GM19455 (cell line): Measurements from ENCODE around the gene PASK.

Experiments used
- ATAC-seq: cut with Tn5 transposase; IDR thresholded peaks from one replicate; pipeline ENCODE4 v1.9.1; 2021; ENCODE audit not compliant: unreplicated experiment

PASK gene

GRCh38 chr2:241148239-241148638 lies 1.0 kb downstream of the PASK start:
- no peak for ATAC-seq

GRCh38 chr2:241147336-241147735 lies 1.9 kb downstream of the PASK start:
- no peak for ATAC-seq

GRCh38 chr2:241146286-241146685 lies 3.0 kb downstream of the PASK start:
- ATAC-seq, result no peak

DNA sequence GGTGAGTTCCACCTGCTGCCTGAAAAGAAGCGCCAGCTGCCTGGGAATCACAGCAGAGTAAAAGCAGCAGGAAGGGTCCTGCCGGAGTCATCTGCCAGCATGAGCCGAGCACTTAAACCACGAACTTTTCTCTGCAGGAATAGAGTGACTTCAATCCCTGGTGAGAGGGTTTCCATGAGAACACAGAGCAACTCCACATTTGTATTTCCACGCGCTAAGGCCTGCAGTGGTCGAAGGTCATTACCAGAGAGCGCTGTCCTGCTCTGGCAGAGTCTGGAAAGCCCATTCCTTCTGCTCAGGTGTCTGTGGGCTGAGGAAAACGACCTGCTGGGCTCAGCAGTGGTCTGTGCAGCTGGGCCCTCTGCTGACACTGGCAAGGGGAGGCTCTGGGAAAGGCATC lies 6.7 kb downstream of the PASK start:
- no peak for ATAC-seq

DNA sequence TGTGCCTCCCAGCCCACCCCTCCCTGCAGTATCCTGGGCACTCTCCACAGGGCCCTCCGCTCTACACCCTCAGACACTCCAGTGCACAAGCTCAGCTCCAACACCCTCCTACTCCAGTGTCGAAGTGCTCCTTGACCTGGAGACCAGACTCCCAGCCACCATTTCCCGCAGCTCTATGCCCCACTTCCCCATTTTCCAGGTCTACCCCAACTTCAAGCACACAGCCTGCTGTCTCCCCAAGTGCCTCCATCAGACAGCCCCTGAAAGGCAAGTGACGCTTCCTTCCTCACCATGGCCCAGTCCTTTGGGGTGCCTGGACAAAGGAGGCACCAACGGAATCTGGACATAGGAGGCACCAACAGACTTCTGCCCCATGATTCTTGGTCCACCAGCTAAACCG lies 7.2 kb downstream of the PASK start:
- ATAC-seq, result no peak

DNA sequence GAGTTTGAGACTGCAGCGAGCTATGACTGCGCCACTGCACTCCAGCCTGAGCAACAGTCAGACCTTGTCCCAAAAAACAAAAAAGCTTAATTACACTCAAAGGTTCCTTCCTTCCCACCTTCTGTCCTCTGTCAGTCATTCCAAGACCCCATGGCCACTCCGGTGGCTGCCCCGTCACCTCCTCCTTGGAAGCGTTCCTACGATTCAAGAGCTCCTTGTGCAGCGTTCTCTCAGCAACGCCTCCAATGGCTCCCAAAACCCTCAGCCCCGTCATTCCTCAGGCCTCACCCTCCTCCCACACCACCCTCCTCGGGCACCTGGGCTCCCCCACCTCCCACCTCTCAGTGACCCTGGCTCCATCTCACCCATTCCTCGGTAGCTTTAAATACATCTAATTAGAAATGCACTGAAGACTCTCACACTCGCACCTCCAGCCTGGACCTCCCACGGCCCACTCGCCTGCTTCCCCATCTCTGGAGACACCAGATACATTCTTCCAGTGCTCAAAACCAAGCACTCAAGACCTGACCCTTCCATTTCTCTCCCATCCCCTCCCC lies 8.0 kb downstream of the PASK start:
- ATAC-seq, result no peak

DNA sequence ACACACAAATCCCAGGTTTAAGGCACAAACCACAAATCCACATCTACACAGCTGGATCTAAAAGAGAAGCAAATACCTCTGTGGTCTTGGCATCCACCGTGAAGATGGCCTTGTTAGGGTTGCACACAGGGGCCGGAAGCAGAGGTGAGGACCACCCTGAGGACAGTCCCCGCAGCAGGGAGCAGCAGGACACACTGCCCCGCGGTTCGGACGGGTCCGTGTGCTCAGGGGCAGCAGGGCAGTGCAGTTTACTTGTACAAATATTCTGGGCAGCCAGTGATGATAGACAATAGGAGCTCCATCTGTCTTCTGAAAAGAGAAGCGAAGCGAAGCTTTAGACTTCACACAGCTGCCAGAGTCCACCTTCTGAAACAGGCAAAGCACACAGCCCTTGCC lies 8.8 kb downstream of the PASK start:
- ATAC-seq, result no peak

- no peak for ATAC-seq
These were observed 9.5 kb downstream of the PASK start for GRCh38 chr2:241139531-241140444.

GRCh38 chr2:241138471-241138870 lies 10.8 kb downstream of the PASK start:
- no peak for ATAC-seq

GRCh38 chr2:241137276-241138190 lies 11.7 kb downstream of the PASK start:
- ATAC-seq, result no peak

DNA sequence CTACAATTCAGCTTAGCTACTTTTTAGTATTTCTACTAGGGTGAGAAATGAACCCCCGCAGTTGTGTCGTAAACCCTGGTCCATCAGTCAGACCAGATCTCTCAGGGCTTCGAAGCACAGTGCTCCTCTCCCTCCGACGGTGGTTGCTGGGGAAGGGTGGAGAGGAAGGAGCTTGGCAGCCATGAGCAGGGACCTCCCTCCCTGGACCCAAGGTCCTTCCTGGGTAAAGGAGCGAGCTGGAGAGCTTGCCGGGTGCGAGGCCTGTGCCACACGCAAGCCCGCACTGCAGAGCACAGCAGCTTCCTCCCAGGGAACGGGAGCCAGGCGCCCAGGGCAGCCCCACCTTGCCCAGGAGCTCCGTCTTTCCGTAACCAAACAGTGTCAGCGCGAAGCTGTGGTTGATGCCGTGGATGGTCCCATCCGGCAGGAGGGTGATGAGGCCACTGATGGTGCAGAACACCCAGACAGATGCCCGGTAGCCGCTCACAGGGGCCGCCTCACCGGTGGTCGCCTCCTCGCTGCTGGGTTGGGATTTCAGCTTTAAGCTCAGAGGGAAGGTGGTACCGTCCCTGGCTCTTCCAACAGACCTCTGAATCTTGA lies 12.5 kb downstream of the PASK start:
- ATAC-seq, result no peak

DNA sequence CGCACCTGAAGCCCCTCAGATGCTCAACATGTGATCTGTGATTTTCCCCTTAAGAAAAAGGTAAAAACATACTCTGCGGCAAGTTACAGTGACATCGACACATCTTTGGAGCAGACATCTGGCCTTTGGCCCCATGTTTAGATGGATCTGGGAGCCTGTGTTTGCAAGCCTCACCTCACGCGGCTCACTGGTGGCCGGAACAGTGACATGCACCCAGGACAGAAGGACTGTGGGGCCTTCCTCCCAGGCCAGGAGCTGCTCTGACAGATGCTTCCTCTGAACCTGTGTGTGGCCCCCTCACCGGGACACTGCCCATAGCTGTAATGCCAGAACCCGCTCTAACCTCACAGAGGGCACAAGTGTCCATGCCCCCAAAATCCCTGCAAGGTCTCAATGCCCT lies 13.1 kb downstream of the PASK start:
- no peak for ATAC-seq

GRCh38 chr2:241135737-241136136 lies 13.5 kb downstream of the PASK start:
- no peak for ATAC-seq

DNA sequence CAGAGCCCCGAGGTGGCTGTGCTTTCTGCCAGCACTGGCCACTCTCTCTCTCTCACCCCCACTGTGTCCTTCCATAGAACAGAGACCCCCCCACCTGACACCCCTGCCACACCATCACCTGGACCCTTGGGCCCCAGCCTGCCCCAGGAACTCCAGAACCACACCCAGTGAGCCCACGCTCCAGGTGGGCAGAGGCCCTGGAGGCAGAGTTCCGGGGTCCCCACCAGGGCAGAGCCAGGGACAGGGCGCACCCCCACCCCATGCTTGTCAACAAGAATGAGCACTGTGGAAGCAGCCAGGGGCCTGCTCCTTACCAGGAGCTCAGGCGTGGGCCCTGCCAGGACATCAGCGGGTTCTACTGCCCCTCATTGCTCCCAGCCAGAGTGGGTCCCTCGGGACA lies 14.6 kb downstream of the PASK start:
- no peak for ATAC-seq

- no peak for ATAC-seq
These were observed 15.8 kb downstream of the PASK start for GRCh38 chr2:241133436-241133820.

DNA sequence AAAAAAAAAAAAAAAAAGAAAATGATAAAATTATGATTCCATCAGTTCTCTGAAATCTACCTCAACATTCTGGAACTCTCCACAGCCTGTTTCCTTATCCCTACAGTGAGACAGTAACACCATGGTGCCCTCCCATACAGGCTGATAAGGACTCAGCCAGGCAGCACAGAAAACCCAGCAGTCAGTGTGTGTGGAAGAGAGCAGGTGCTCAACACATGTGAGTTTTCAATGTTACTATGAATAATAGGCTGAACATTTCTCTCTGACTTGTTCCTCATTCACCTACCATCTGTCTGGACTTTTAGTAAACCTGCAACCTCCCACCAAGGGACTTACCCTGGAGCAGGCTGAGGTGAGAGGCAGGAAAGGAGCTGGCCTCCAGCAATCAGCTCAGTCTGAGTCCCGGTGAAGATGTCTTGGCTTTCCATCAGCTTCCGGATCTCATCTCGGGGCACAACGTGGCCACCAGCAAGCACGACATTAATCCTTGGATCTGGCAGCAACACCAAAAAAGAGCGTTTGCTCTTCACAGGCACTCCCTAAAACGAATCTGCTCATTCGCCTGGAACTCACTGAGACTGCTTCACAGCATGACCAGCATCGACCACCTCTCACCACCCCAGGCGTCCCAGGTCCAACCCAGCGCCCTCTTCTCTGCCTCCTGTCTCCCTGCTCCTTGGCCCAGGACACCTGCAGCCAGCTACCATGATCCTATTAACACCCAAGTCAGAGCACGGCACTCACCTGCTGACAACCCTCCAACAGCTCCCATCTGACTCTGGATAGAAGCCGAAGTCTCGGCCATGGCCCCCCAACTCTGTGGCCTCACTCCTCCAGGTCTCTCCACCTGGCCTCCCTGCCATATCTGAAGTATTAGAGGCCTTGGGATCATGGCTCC lies 16.5 kb downstream of the PASK start:
- no peak for ATAC-seq

DNA sequence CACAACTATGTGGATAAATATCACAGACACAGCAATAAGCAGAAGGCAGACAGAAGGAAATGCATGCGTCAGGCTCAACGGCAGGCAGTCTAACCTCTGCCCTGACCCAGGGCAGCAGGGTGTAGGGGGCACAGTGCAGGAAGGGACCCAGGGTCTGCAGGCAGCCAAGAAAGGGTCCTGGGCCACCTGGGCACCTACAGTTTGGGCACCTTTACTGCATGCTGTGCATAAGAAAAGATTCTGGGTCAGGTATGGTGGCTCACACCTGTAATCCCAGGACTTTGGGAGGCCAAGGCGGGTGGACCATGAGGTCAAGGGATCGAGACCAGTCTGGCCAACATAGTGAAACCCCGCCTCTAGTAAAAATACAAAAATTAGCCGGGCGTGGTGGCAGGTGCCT lies 17.7 kb downstream of the PASK start:
- ATAC-seq, result no peak

DNA sequence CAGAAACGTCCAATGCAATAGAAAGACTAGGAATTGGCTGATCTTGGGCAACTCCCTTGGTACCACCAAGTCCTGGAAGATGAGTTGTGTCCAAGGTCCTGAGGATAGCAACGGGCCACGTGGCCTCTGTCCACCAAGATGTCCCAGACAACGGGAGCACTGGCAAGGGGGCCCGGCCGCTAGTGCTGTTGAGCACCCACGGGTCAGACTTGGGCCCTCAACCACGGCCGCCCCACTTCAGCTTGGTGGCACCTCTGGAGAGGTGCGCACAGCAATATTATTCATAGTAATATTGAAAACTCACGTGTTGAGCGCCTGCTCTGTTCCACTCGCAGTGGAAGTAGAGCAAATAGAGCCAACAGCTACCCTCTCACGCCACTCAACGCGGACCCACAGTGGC lies 19.0 kb downstream of the PASK start:
- ATAC-seq, result no peak

GRCh38 chr2:241129086-241129871 lies 20.0 kb downstream of the PASK start:
- no peak for ATAC-seq
